Fibroblast of the aortic adventitia (primary cell): ENCODE measurements around the gene ADCY1. TPM values are rescaled to one million over a fixed set of nuclear protein-coding genes. Genes with fewer than 3 reads are reported as not detected.

Source experiments
- DNase-seq: peaks from one replicate; pipeline ENCODE4 v3.0.0-alpha.2; 2010; ENCODE audit warnings: low read depth
- H3K4me3 ChIP-seq: 2 replicates; pipeline ENCODE4 v1.5.1; 2011; ENCODE audit warnings: low read depth, mild to moderate bottlenecking, control low read depth, low read length, moderate library complexity
- total RNA-seq: library from RNA; depleted of rRNA; stranded (reverse); fragments of >200 nt; gene quantifications from 2 replicates; pipeline ENCODE4 v1.2.3, GENCODE V29; 2012; ENCODE audit warnings: low replicate concordance
- TF ChIP-seq, protein P1 (sequence below): IDR thresholded peaks from 2 replicates; pipeline ENCODE4 v1.5.1; 2011; ENCODE audit warnings: mild to moderate bottlenecking, low read length, control low read depth, inconsistent platforms; ENCODE audit not compliant: insufficient read depth

Gene ADCY1
- total RNA-seq, 1 donor, result 0.72 TPM

DNA sequence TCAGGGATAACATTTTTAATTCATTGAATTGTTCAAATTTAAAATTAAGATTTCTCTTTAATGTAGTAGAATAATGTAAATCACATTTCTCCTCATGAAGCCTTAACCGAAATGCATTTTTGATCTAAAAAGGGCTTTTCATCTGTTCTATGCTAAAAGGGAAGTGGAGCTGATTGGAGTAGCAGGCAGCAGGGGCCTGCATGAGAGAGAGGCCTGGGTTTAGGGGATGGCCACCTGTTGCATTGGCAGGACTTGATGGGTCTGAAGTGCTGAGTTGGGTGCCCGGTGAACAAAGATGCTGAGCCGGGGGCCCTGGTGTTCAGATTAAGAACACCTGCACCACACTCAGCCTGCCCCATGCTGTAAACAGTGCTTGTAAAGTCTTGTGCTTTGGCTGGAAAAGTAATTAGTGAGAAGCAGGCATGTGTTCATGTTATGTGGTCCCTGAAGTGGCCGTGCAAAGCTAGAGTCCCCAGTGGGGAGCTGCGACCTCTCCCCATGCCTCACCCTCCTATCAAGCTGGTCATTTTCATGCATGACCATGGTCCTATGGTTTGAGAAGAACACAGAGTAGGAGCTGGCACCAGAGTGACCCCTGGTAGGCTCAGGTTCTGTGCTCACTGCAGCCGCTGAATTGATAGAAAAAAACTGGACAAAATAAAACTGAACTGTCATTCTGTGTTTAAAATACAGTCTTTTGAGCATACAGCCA, 124.3 kb downstream of the ADCY1 start:
- no peak overlapping the region for H3K4me3 ChIP-seq
- TF ChIP-seq, protein P1, sequence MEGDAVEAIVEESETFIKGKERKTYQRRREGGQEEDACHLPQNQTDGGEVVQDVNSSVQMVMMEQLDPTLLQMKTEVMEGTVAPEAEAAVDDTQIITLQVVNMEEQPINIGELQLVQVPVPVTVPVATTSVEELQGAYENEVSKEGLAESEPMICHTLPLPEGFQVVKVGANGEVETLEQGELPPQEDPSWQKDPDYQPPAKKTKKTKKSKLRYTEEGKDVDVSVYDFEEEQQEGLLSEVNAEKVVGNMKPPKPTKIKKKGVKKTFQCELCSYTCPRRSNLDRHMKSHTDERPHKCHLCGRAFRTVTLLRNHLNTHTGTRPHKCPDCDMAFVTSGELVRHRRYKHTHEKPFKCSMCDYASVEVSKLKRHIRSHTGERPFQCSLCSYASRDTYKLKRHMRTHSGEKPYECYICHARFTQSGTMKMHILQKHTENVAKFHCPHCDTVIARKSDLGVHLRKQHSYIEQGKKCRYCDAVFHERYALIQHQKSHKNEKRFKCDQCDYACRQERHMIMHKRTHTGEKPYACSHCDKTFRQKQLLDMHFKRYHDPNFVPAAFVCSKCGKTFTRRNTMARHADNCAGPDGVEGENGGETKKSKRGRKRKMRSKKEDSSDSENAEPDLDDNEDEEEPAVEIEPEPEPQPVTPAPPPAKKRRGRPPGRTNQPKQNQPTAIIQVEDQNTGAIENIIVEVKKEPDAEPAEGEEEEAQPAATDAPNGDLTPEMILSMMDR, result no peak
- no peak for DNase-seq

DNA sequence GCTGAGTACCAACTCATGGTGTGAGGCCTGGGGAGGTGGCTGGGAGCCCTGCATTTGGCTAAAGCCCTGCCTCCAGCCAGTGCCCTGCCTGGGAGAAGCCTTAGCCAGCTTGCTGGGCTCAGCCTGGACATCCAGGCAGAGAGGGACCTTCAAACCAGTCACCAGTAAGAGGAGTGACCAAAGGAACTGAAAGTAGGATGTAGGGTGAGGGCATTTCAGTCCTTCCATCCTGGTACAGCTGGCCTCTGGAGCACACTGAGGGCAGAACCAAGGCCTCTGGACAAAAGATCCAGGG, 124.8 kb downstream of the ADCY1 start:
- no peak for DNase-seq
- TF ChIP-seq, protein P1, result no peak

DNA sequence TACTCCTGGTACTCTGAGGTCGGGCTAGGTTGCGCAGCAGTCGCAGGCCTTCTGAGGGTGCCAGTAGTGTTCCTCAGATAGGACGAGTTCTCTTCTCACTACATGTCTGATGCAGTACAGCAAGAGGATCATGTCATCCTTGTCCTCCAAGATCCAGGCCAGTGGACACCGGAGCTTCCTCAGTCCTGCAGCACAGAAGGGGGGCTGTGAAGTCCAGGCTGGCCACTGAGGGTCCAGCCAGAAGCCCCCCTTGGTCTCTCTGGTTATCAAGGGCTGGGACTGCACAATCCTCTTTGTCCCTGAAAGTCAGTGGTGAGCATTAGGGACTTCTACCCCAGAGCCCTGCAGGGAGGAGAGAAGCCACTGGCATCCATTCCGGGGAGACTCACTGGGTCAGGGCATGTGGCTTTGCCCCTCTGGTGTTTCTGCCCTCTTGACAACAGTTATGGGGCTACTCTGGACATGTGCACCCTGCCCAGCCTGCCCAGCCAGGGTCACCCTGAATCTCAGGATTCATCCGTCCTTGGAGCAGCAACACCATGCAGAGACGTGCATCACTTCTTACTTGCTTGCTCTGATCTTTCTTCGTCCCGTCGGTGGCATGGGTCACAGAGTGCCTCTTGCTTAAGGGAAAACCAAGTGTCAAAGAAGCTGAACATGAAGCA, 125.7 kb downstream of the ADCY1 start:
- H3K4me3 ChIP-seq, result no peak overlapping the region
- TF ChIP-seq, protein P1, result no peak
- DNase-seq, result no peak

More for the DNA sequence above, 124.8 kb downstream of the ADCY1 start:
- no peak overlapping the region for H3K4me3 ChIP-seq

DNA sequence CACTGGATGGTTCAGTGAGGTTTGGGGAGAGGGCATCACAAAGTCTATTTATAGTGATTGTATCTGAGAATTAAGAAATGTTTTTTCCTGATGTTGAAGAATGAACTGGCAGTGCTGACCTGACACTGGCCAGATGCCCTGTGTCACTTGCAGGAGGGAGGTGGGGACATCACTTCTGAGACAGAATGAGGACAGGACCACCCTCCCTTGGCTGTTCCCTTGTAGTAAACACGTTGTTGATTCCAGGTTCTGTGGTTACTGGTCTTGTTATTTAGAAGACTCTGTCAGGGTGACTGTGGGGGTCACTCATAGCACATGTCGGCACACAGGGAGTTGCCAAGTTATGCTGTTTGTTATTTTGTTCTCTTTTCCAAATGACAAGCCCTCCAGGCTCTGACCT, 126.4 kb downstream of the ADCY1 start:
- TF ChIP-seq, protein P1, result no peak
- DNase-seq, result no peak
- H3K4me3 ChIP-seq, result no peak overlapping the region

DNA sequence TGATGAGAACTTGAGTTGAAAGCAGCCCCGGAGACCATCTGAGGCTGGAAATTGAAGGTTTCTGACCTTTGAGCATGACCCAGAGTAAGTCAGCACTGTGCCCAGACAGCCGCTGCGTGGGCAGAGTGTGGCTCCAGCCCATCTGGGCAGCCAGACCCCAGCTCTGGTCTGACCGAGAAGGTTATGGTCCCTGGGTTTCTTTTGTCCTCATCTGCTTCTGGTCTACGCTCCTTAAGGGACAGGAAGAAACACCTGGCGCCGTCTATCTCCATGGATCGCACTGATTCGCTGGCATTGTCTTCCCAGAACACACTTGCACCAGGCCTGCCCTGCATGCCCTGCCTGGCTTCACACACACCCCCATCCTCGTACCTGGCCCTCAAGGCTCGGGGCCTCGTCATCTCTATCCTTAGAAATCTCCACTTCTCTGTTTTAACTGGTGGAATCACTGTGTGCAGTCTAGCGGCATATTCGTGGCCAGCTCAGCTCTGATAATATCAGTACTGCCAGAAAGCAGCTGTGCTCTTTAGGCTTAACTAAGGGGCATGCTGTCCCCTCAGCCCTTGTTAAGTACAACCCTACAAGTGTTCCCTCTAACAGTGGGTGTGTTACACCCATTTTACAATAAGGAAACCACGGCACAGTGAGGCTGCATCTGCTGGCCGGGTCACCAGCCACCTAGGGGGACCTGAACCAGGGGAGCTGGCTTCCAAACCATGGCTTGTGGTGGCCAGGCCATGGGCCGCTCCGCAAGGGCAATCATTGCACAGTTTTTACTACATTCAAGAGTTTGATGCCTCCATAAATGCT, 127.7 kb downstream of the ADCY1 start:
- H3K4me3 ChIP-seq, result no peak overlapping the region
- no peak for DNase-seq
- TF ChIP-seq, protein P1, result no peak

DNA sequence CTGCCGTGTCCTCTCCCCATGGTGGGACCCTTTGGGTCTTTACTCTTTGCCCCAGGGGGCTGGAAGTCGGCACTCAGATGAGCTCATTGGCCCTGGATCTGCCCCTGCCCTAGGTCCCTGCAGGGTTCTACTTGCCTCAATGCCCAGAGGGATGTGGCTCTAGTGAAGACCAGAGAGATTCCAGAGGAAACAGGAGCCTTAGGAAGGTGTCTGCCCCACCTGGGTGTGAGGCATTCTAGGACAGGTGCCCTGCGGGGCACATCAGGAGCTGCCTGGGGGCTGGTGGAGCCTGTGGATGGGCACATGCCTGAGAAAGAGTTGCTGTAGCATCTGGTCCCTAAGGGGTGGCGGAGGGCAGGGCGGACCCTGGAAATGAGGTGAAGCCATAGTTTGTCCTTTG, 128.6 kb downstream of the ADCY1 start:
- no peak overlapping the region for H3K4me3 ChIP-seq
- no peak for DNase-seq
- TF ChIP-seq, protein P1, result no peak
